Gastrocnemius medialis (tissue), 4 donors: Measurements from ENCODE around the gene ACOXL.

Experiments
- CTCF ChIP-seq, 5 experiments: fragments of 450-650 bp in 3 of 5; fragments of 200-600 bp in 2 of 5; sonication (generic) in 2 of 5; IDR thresholded peaks in 4 of 5; conservative IDR thresholded peaks in 1 of 5; 1 replicate in 4 of 5; 2 replicates in 1 of 5; pipeline ENCODE4 v1.5.1; 2016 to 2019; ENCODE audit warnings: antibody characterized with exemption in 5 of 5, mild to moderate bottlenecking in 3 of 5, moderate library complexity in 3 of 5
- POLR2A ChIP-seq, 2 donors: fragments of 450-650 bp; IDR thresholded peaks; one replicate each; pipeline ENCODE4 v1.6.1; 2017; ENCODE audit warnings: antibody characterized with exemption in 2 of 2, mild to moderate bottlenecking in 2 of 2, moderate library complexity in 2 of 2

GRCh38 chr2:110865188-110865587 is 132.8 kb downstream of the ACOXL start:
- TF ChIP-seq CTCF (IDR thresholded peaks at IDR 0.05 in 4 of 5, conservative IDR thresholded peaks at IDR 0.05 in 1 of 5) (no peak), POLR2A (IDR thresholded peaks at IDR 0.05) (no peak)
